Renal cortical epithelial cell (primary cell): ENCODE data around the gene SAMD4A. TPM values are rescaled to one million over a fixed set of nuclear protein-coding genes. Genes with fewer than 3 reads are reported as not detected.

Source experiments
- DNase-seq: peaks from one replicate; pipeline ENCODE4 v3.0.0-alpha.2; 2011; ENCODE audit warnings: low read depth
- total RNA-seq: library from RNA; depleted of rRNA; stranded (reverse); fragments of >200 nt; gene quantifications from 2 replicates; pipeline ENCODE4 v1.2.3, GENCODE V29; 2014

Gene SAMD4A
- total RNA-seq, 1 donor from 2014 or later, result 81.5 TPM

GRCh38 chr14:54564868-54565784, 1.8 kb upstream of the SAMD4A start:
- DNase-seq, result peak; percentile 68

GRCh38 chr14:54565785-54566409, 1.0 kb upstream of the SAMD4A start:
- peak; percentile 73 for DNase-seq

GRCh38 chr14:54567224-54567638, 303 bp downstream of the SAMD4A start:
- DNase-seq, result no peak

- peak; percentile 80 for DNase-seq
Observed at GRCh38 chr14:54567639-54568561, 972 bp downstream of the SAMD4A start.

GRCh38 chr14:54568821-54569595, 2.1 kb downstream of the SAMD4A start:
- no peak for DNase-seq

GRCh38 chr14:54570047-54570446, 3.1 kb downstream of the SAMD4A start:
- no peak for DNase-seq

- peak; percentile 94 for DNase-seq
Observed at GRCh38 chr14:54570631-54571415, 3.9 kb downstream of the SAMD4A start.

- DNase-seq, result no peak
Observed at GRCh38 chr14:54572316-54572715, 5.4 kb downstream of the SAMD4A start.

- DNase-seq, result no peak
Observed at GRCh38 chr14:54574528-54574927, 7.6 kb downstream of the SAMD4A start.

GRCh38 chr14:54577494-54577893, 10.6 kb downstream of the SAMD4A start:
- DNase-seq, result no peak

- no peak for DNase-seq
Observed at GRCh38 chr14:54577977-54578376, 11.0 kb downstream of the SAMD4A start.

- DNase-seq, result peak; percentile 51
Observed at GRCh38 chr14:54579621-54580020, 12.7 kb downstream of the SAMD4A start.

GRCh38 chr14:54580933-54581332, 14.0 kb downstream of the SAMD4A start:
- DNase-seq, result no peak

GRCh38 chr14:54582334-54582733, 15.4 kb downstream of the SAMD4A start:
- no peak for DNase-seq

- no peak for DNase-seq
Observed at GRCh38 chr14:54584097-54584496, 17.2 kb downstream of the SAMD4A start.

GRCh38 chr14:54585214-54585613, 18.3 kb downstream of the SAMD4A start:
- DNase-seq, result no peak

- peak; percentile 52 for DNase-seq
Observed at GRCh38 chr14:54589076-54589475, 22.1 kb downstream of the SAMD4A start.

- DNase-seq, result no peak
Observed at GRCh38 chr14:54589843-54590242, 22.9 kb downstream of the SAMD4A start.

GRCh38 chr14:54590481-54590880, 23.6 kb downstream of the SAMD4A start:
- no peak for DNase-seq

GRCh38 chr14:54591461-54591860, 24.5 kb downstream of the SAMD4A start:
- DNase-seq, result peak; percentile 88
